Smooth muscle cell (in vitro differentiated cells): ENCODE data around the gene REG1A. TPM values are rescaled to one million over a fixed set of nuclear protein-coding genes. Genes with fewer than 3 reads are reported as not detected.

ENCODE experiments used
- DNase-seq: peaks from one replicate; lab custom pipeline; 2025; ENCODE audit not compliant: unreplicated experiment; lab: John Stamatoyannopoulos, UW
- H2AFZ ChIP-seq: fragments of 200-600 bp; sonication (generic); 2 replicates; pipeline ENCODE4 v1.6.0; 2016; ENCODE audit warnings: antibody characterized with exemption, low read depth, mild to moderate bottlenecking
- H3F3A ChIP-seq: fragments of 200-600 bp; sonication (generic); 2 replicates; pipeline ENCODE4 v1.6.0; 2017; ENCODE audit warnings: antibody characterized with exemption, low read depth
- H3K27ac ChIP-seq: fragments of 200-600 bp; sonication (generic); 2 replicates; pipeline ENCODE4 v1.5.1; 2016; ENCODE audit warnings: low read depth, mild to moderate bottlenecking
- H3K27me3 ChIP-seq: fragments of 200-600 bp; sonication (generic); 2 replicates; pipeline ENCODE4 v1.6.1; 2016; ENCODE audit warnings: low read depth, mild to moderate bottlenecking
- H3K36me3 ChIP-seq: fragments of 200-600 bp; sonication (generic); 2 replicates; pipeline ENCODE4 v1.5.1; 2016; ENCODE audit warnings: low read depth
- H3K4me1 ChIP-seq: fragments of 200-600 bp; sonication (generic); 2 replicates; pipeline ENCODE4 v1.5.1; 2016; ENCODE audit warnings: low read depth
- H3K4me2 ChIP-seq: fragments of 200-600 bp; sonication (generic); 2 replicates; pipeline ENCODE4 v1.6.0; 2016; ENCODE audit warnings: mild to moderate bottlenecking
- H3K4me3 ChIP-seq: fragments of 200-600 bp; sonication (generic); 2 replicates; pipeline ENCODE4 v1.5.1; 2016; ENCODE audit warnings: mild to moderate bottlenecking
- H3K79me2 ChIP-seq: fragments of 200-600 bp; sonication (generic); 2 replicates; pipeline ENCODE4 v1.6.0; 2016; ENCODE audit warnings: low read depth, mild to moderate bottlenecking
- H3K9ac ChIP-seq: fragments of 200-600 bp; sonication (generic); 2 replicates; pipeline ENCODE4 v1.6.0; 2016; ENCODE audit warnings: low read depth
- H3K9me3 ChIP-seq: fragments of 200-600 bp; sonication (generic); replicated peaks from 2 replicates; pipeline ENCODE4 v1.5.1; 2016; ENCODE audit warnings: low read depth
- H4K20me1 ChIP-seq: fragments of 200-600 bp; sonication (generic); 2 replicates; pipeline ENCODE4 v1.6.0; 2016; ENCODE audit warnings: low read depth
- WGBS: methylation state at CpG from one replicate; pipeline ENCODE4 v1.1.7; 2016; ENCODE audit warnings: low lambda C conversion rate; 5-methylcytosine and 5-hydroxymethylcytosine counted together
- polyA plus RNA-seq: library from polyadenylated mRNA; unstranded; fragments of >200 nt; fragmentation: Nextera tagmentation; extraction: Ambion mirVana; gene quantifications from 2 replicates; pipeline ENCODE4 v1.2.1, GENCODE V29; 2016
- total RNA-seq: library from RNA; depleted of rRNA; stranded (reverse); fragments of >200 nt; gene quantifications from 2 replicates; pipeline ENCODE4 v1.2.3, GENCODE V29; 2014
- TF ChIP-seq, protein P1 (sequence below): fragments of 200-600 bp; sonication (generic); IDR thresholded peaks from 2 replicates; pipeline ENCODE4 v1.5.1; 2017; ENCODE audit warnings: borderline replicate concordance, mild to moderate bottlenecking, antibody characterized with exemption; ENCODE audit not compliant: insufficient read depth, poor library complexity, severe bottlenecking

Gene REG1A
- total and polyA plus RNA-seq, 2 experiments from 2014 or later, result not detected

DNA sequence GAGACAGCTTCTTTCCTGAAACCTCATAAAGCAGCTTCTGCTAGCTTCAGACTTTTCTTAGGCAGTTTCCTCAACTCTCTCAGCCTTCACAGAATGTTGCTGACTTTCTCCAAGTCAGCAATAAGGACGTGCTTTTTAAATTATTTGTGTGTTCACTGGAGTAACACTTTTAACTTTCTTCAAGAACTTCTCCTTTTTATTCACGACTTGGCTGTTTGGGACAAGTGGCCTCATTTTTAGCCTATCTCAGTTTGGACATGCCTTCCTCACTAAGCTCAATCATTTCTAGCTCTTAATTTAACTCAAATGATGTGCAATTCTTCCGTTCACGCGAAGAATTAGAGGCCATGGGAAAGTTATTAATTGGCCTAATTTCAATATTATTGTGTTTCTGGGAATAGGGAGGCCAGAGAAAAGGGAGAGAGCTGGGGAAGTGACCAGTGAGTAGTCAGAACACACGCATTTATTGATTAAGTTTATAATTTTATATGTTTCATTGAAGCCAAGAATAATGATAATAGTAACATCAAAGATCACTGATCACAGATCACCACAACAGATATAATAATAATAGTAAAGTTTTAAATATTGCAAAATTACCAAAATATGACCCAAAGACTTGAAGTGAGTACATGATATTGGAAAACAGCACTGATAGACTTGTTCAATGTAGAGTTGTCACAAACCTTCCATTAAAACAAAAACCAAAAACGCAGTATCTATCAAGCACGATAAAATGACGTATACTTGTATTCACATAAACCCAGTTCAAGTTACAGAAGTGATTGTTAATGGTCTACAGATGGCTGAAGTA is 4.8 kb downstream of the REG1A start:
- Histone ChIP-seq H3K27me3 (no peaks in the 10 kb centered on the region), H2AFZ (no peak overlapping the region), H3K79me2 (no peaks in the 10 kb centered on the region), H3K4me1 (no peaks in the 10 kb centered on the region), H3F3A (no peaks in the 10 kb centered on the region), H3K27ac (no peak overlapping the region), H3K4me3 (no peak overlapping the region), H3K9me3 (no peaks in the 10 kb centered on the region), H3K4me2 (no peak overlapping the region), H3K36me3 (no peaks in the 10 kb centered on the region), H4K20me1 (no peaks in the 10 kb centered on the region), H3K9ac (no peak overlapping the region)
- TF ChIP-seq, protein P1, sequence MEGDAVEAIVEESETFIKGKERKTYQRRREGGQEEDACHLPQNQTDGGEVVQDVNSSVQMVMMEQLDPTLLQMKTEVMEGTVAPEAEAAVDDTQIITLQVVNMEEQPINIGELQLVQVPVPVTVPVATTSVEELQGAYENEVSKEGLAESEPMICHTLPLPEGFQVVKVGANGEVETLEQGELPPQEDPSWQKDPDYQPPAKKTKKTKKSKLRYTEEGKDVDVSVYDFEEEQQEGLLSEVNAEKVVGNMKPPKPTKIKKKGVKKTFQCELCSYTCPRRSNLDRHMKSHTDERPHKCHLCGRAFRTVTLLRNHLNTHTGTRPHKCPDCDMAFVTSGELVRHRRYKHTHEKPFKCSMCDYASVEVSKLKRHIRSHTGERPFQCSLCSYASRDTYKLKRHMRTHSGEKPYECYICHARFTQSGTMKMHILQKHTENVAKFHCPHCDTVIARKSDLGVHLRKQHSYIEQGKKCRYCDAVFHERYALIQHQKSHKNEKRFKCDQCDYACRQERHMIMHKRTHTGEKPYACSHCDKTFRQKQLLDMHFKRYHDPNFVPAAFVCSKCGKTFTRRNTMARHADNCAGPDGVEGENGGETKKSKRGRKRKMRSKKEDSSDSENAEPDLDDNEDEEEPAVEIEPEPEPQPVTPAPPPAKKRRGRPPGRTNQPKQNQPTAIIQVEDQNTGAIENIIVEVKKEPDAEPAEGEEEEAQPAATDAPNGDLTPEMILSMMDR, result no peak
- WGBS, result 87% methylated on average over 9 of the region's 9 CpGs
- no peak for DNase-seq

DNA sequence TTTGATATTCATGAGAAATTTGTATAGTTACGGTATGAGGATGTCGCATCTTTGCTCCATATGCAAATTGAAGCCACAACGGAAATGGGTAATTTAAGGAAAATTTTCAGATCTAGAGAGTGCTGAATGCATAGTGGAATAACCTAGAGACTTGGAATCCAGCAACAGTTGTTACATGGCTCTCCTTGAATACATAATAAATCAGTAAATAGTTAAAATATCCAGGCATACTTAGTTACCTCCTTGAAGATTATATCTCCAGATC is 5.4 kb downstream of the REG1A start:
- Histone ChIP-seq H3K4me2 (no peak overlapping the region), H3K9me3 (no peaks in the 10 kb centered on the region), H4K20me1 (no peaks in the 10 kb centered on the region), H3F3A (no peaks in the 10 kb centered on the region), H3K9ac (no peak overlapping the region), H3K27ac (no peak overlapping the region), H3K36me3 (no peaks in the 10 kb centered on the region), H2AFZ (no peak overlapping the region), H3K79me2 (no peaks in the 10 kb centered on the region), H3K27me3 (no peaks in the 10 kb centered on the region), H3K4me3 (no peak overlapping the region), H3K4me1 (no peaks in the 10 kb centered on the region)
- TF ChIP-seq, protein P1, result no peak
- WGBS, result 89% methylated on average over 3 of the region's 3 CpGs
- DNase-seq, result no peak

DNA sequence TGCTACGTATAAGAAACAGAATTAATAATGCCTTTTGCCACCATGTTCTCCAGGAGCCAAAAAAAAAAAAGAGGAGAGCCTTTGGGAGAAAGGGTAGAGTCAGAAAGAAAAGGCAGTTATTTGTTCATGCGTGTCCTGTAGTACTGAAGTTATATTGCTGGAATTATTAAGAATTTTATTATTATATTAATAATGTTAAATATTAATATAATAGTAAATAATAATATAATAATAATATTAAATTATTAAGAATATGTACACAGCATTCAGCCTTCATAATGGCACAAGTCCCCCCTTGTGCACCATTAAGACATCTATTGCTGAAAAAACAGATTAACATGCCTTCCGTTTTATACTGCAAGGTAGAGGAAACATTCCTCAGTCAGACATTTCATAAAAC is 8.1 kb downstream of the REG1A start:
- Histone ChIP-seq H3K27ac (no peak overlapping the region), H3K9ac (no peak overlapping the region), H3K36me3 (no peaks in the 10 kb centered on the region), H3K9me3 (no peaks in the 10 kb centered on the region), H3K4me3 (no peak overlapping the region), H3K27me3 (no peaks in the 10 kb centered on the region), H4K20me1 (no peaks in the 10 kb centered on the region), H3K4me1 (no peaks in the 10 kb centered on the region), H3F3A (no peaks in the 10 kb centered on the region), H3K79me2 (no peaks in the 10 kb centered on the region), H2AFZ (no peak overlapping the region), H3K4me2 (no peak overlapping the region)
- 98% methylated on average over 3 of the region's 3 CpGs for WGBS
- DNase-seq, result no peak
- TF ChIP-seq, protein P1, result no peak

DNA sequence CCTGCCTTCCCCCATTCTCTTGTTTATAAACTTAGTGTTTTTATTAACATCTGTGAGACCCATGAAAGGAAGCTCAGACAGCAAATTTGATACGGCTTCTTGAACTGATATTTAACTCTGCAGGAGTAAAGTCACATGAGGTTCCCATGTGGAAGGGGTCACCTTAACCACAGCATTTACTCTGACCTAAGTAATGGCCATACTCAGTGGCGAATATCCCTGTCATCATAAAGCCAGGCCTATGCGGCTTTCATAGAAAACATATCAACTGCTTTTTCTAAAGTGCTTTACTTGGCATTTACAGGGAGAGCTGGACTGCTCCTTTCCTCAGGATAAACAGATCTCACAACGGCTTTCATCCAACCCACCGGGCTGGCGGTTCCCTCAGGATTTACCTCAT is 9.0 kb downstream of the REG1A start:
- no peak overlapping the region for H3K9ac ChIP-seq
- H3K27ac ChIP-seq, result no peak overlapping the region
- no peak overlapping the region for H3K4me2 ChIP-seq
- TF ChIP-seq, protein P1, result no peak
- no peak overlapping the region for H2AFZ ChIP-seq
- no peaks in the 10 kb centered on the region for H3K79me2 ChIP-seq
- no peaks in the 10 kb centered on the region for H3K9me3 ChIP-seq
- 89% methylated on average over 6 of the region's 6 CpGs for WGBS
- no peak for DNase-seq
- no peaks in the 10 kb centered on the region for H3K27me3 ChIP-seq
- H4K20me1 ChIP-seq, result no peaks in the 10 kb centered on the region
- H3K4me1 ChIP-seq, result no peaks in the 10 kb centered on the region
- no peaks in the 10 kb centered on the region for H3F3A ChIP-seq
- no peak overlapping the region for H3K4me3 ChIP-seq
- H3K36me3 ChIP-seq, result no peaks in the 10 kb centered on the region
